Gastrocnemius medialis (tissue), 4 donors: Measurements from ENCODE around the gene OR10J1.

Experiments
- CTCF ChIP-seq, 5 experiments: fragments of 450-650 bp in 3 of 5; fragments of 200-600 bp in 2 of 5; sonication (generic) in 2 of 5; IDR thresholded peaks in 4 of 5; conservative IDR thresholded peaks in 1 of 5; 1 replicate in 4 of 5; 2 replicates in 1 of 5; pipeline ENCODE4 v1.5.1; 2016 to 2019; ENCODE audit warnings: antibody characterized with exemption in 5 of 5, mild to moderate bottlenecking in 3 of 5, moderate library complexity in 3 of 5
- POLR2A ChIP-seq, 2 donors: fragments of 450-650 bp; IDR thresholded peaks; one replicate each; pipeline ENCODE4 v1.6.1; 2017; ENCODE audit warnings: antibody characterized with exemption in 2 of 2, mild to moderate bottlenecking in 2 of 2, moderate library complexity in 2 of 2

- TF ChIP-seq CTCF (IDR thresholded peaks at IDR 0.05 in 4 of 5, conservative IDR thresholded peaks at IDR 0.05 in 1 of 5) = no peak
- TF ChIP-seq POLR2A (IDR thresholded peaks at IDR 0.05) = no peak
Observed at GRCh38 chr1:159430985-159431384, 8.5 kb upstream of the OR10J1 start.
